Gastroesophageal sphincter (tissue), 4 donors: ENCODE results near the gene RAD51B. TPM values are rescaled to one million over a fixed set of nuclear protein-coding genes. Genes with fewer than 3 reads are reported as not detected.

Experiments
- ATAC-seq: fragments of 150-250 bp; one replicate; pipeline ENCODE4 v1.9.1; 2016; ENCODE audit warnings: mild to moderate bottlenecking, moderate library complexity
- H3K27ac ChIP-seq, 4 donors: fragments of 200-600 bp; sonication (generic) in 3 of 4; 1 replicate in 3 of 4; 2 replicates in 1 of 4; pipeline ENCODE4 v1.5.1; 2016 to 2019
- H3K27me3 ChIP-seq: fragments of 200-600 bp; sonication (generic); one replicate; pipeline ENCODE4 v1.5.1; 2019
- H3K36me3 ChIP-seq, 2 donors: fragments of 200-600 bp; sonication (generic); one replicate each; pipeline ENCODE4 v1.5.1; 2019; ENCODE audit warnings: control low read depth in 1 of 2
- H3K4me1 ChIP-seq, 3 donors: fragments of 200-600 bp; sonication (generic); 1 replicate in 2 of 3; 2 replicates in 1 of 3; pipeline ENCODE4 v1.5.1; 2016 to 2019; ENCODE audit warnings: control low read depth in 2 of 3
- H3K4me3 ChIP-seq, 2 donors: fragments of 200-600 bp; sonication (generic); one replicate each; pipeline ENCODE4 v1.5.1; 2019; ENCODE audit warnings: mild to moderate bottlenecking in 1 of 2, moderate library complexity in 1 of 2
- H3K9me3 ChIP-seq, 3 donors: fragments of 200-600 bp; sonication (generic); one replicate each; pipeline ENCODE4 v1.5.1; 2017 to 2019; ENCODE audit warnings: control low read depth in 2 of 3
- EP300 ChIP-seq: sonication (generic); formaldehyde crosslinking; IDR thresholded peaks from one replicate; pipeline ENCODE4 v1.6.1; 2017; ENCODE audit warnings: antibody characterized with exemption, mild to moderate bottlenecking
- POLR2A ChIP-seq, 2 donors: fragments of 450-650 bp; IDR thresholded peaks; one replicate each; pipeline ENCODE4 v1.6.1; 2017; ENCODE audit warnings: antibody characterized with exemption in 2 of 2, mild to moderate bottlenecking in 2 of 2, moderate library complexity in 1 of 2
- POLR2AphosphoS5 ChIP-seq: sonication (generic); formaldehyde crosslinking; IDR thresholded peaks from one replicate; pipeline ENCODE4 v1.6.1; 2017; ENCODE audit warnings: antibody characterized with exemption
- WGBS, 2 donors: methylation state at CpG; one replicate each; pipeline ENCODE4 v1.1.5; 2018; ENCODE audit warnings: low coverage in 1 of 2; 5-methylcytosine and 5-hydroxymethylcytosine counted together
- total RNA-seq, 4 donors: library from RNA; depleted of rRNA; stranded (reverse); fragments of >200 nt; gene quantifications; one replicate each; pipeline ENCODE4 v1.1.0, GENCODE V29; 2016
- TF ChIP-seq, protein P1 (sequence below), 4 experiments: fragments of 200-600 bp in 2 of 4; fragments of 450-650 bp in 2 of 4; sonication (generic) in 1 of 4; IDR thresholded peaks; one replicate each; pipeline ENCODE4 v1.5.1; 2017 to 2019; ENCODE audit warnings: antibody characterized with exemption in 4 of 4, mild to moderate bottlenecking in 2 of 4, moderate library complexity in 2 of 4

The RAD51B gene
- total RNA-seq, 4 donors from 2014 or later = 5.1 to 7.0 (median 6.0) TPM

DNA sequence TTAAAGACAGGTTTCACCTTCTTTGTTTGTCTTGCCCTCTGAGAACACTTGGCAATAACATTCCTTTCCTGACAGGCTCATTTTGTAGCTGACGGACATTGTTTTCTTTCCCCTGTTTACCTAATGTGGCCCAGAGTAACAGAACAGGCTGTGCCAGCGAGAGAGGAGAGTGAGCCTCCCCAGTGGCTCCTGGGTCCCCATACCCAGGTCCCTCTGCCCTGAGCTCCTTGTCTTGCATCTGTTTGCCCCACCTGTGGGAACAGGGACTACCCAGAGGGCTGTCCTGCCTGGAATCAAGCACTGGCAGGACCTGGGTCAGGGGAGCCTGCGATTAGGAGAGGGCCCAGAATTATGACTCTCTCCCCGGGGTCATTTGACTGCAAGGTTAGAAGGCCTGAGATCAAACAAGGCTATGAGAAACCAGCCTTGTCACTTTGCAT, 750.4 kb downstream of the RAD51B start:
- Histone ChIP-seq H3K27ac (peak overlapping the region in 3 of 4 donors; percentile 13 to 60 (median 53)), H3K4me1 (peaks cover 0 to 43% (median 32%) of the 10 kb centered on the region in 3 donors), H3K36me3 (no peaks in the 10 kb centered on the region), H3K9me3 (no peaks in the 10 kb centered on the region), H3K27me3 (no peaks in the 10 kb centered on the region), H3K4me3 (no peak overlapping the region)
- ATAC-seq = no peak
- TF ChIP-seq POLR2AphosphoS5 = no peak
- TF ChIP-seq, protein P1, sequence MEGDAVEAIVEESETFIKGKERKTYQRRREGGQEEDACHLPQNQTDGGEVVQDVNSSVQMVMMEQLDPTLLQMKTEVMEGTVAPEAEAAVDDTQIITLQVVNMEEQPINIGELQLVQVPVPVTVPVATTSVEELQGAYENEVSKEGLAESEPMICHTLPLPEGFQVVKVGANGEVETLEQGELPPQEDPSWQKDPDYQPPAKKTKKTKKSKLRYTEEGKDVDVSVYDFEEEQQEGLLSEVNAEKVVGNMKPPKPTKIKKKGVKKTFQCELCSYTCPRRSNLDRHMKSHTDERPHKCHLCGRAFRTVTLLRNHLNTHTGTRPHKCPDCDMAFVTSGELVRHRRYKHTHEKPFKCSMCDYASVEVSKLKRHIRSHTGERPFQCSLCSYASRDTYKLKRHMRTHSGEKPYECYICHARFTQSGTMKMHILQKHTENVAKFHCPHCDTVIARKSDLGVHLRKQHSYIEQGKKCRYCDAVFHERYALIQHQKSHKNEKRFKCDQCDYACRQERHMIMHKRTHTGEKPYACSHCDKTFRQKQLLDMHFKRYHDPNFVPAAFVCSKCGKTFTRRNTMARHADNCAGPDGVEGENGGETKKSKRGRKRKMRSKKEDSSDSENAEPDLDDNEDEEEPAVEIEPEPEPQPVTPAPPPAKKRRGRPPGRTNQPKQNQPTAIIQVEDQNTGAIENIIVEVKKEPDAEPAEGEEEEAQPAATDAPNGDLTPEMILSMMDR (IDR thresholded peaks at IDR 0.05) = no peak
- TF ChIP-seq EP300 = no peak
- no peak for TF ChIP-seq POLR2A (IDR thresholded peaks at IDR 0.05)
- 100% methylated on average over 1 of the region's 4 CpGs; no CpG with 5 or more reads in 1 of the 2 donors for WGBS, 2 donors

DNA sequence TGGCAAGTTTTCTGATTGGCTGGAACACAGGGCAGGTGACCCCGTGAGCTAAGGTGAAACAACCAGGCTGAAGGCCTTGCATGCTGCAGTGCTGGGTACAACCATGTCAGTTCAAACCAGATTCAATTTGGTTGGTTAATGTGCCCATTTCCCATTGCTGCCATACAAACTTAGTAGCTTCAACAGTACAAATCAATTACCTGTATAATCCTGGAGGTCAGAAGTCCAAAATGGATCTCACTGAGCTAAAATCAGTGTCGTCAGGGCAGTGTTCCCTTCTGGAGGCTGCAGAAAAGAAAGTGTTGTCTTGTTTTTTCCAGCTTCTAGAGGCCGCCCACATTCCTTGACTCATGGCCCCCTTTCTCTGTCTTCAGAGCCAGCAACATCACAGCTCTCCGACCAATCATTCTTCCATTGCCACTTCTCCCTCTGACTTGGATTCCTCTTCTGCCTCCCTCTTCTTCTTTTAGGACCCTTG, 751.6 kb downstream of the RAD51B start:
- TF ChIP-seq, protein P1 (IDR thresholded peaks at IDR 0.05) = no peak
- TF ChIP-seq EP300 = no peak
- no peak for TF ChIP-seq POLR2A (IDR thresholded peaks at IDR 0.05)
- TF ChIP-seq POLR2AphosphoS5 = no peak
- WGBS, 2 donors = 100% methylated on average over 1 to 3 of the region's 4 CpGs
- Histone ChIP-seq H3K36me3 (no peaks in the 10 kb centered on the region), H3K27me3 (no peaks in the 10 kb centered on the region), H3K27ac (no peak overlapping the region), H3K4me3 (no peak overlapping the region), H3K4me1 (peaks cover 0 to 38% (median 33%) of the 10 kb centered on the region in 3 donors), H3K9me3 (no peaks in the 10 kb centered on the region)
- ATAC-seq = no peak

DNA sequence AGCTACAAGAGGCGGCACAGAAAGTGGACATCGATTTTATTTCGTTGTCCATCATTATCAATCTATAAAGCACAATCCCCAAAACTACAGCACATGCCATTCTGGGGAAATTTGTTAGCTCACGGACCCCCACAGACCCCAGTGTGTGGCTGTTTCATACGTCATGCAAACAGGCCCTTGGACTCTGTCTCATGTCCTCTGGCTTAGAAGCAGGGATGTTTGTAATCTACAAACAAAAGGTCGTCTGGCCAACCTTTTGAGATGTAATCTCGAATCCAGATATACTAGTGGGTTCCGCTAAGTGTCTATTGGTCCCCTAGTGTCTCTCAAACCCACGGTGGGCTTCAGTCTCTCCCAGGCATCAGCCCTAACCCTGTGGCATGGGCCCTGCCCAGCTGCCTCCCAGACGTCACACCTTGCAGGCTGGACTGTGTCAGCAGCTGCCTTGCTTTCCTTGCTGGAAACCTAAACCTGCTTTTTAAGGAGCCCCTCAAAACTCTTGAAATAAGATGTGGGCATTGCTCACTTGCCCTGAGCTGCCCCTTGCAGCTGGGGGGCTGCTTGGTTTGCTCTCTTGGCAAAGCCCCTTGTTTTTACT, 752.4 kb downstream of the RAD51B start:
- H3K36me3 ChIP-seq = no peaks in the 10 kb centered on the region
- no peak for ATAC-seq
- no peaks in the 10 kb centered on the region for H3K9me3 ChIP-seq
- H3K27ac ChIP-seq = no peak overlapping the region
- WGBS, 2 donors = 87 to 98% methylated on average over 6 to 8 of the region's 10 CpGs
- H3K4me1 ChIP-seq = peaks cover 0 to 46% (median 33%) of the 10 kb centered on the region in 3 donors
- H3K4me3 ChIP-seq = no peak overlapping the region
- H3K27me3 ChIP-seq = no peaks in the 10 kb centered on the region
- TF ChIP-seq EP300 = no peak
- TF ChIP-seq POLR2A (IDR thresholded peaks at IDR 0.05) = no peak
- TF ChIP-seq POLR2AphosphoS5 = no peak
- TF ChIP-seq, protein P1 (IDR thresholded peaks at IDR 0.05) = no peak

DNA sequence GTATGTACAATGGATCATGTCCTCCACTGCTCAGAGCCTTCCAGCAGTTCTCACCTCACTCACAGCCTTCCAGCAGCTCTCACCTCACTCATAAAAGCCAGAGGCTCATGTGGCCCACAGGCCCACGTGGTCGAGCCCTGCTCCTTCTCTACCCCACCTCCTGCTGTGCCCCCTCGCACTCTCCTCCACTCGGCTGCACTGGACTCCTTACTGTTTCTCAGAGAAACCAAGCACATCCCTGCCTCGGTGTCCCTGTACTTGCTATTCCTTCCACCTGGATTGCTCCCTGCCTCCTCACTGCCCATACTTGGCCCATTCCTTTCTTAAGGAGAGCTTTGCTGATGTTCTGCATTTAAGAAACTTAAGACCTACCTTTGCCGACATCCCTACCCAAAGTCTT, 753.5 kb downstream of the RAD51B start:
- 85 to 97% methylated on average over 6 of the region's 6 CpGs for WGBS, 2 donors
- H3K36me3 ChIP-seq = no peaks in the 10 kb centered on the region
- no peak overlapping the region for H3K27ac ChIP-seq
- TF ChIP-seq, protein P1 (IDR thresholded peaks at IDR 0.05) = no peak
- no peak for TF ChIP-seq EP300
- TF ChIP-seq POLR2A (IDR thresholded peaks at IDR 0.05) = no peak
- no peak for TF ChIP-seq POLR2AphosphoS5
- no peaks in the 10 kb centered on the region for H3K9me3 ChIP-seq
- no peaks in the 10 kb centered on the region for H3K27me3 ChIP-seq
- no peak overlapping the region for H3K4me3 ChIP-seq
- H3K4me1 ChIP-seq = peaks cover 0 to 54% (median 38%) of the 10 kb centered on the region in 3 donors
- no peak for ATAC-seq

DNA sequence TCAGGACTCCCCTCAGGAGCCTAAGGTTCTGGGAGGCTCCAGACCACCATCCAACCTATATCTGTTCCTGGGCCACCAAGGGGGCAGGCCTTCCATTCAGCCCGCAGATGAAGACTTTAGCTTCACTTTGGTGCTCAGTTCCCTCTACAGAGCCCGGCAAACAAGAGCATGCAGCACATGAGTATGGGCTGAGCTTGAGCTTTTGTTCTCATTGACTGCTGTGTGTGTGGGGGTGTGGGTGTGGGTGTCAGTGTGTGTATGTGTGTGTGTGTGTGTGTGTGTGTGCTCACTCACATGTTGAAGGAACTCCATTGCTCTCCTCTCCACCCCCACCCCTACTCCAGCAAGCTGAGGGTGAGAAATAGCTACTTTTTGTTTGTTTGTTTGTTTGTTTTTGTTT, 754.1 kb downstream of the RAD51B start:
- Histone ChIP-seq H3K27ac (no peak overlapping the region), H3K4me1 (peaks cover 0 to 56% (median 33%) of the 10 kb centered on the region in 3 donors)
- ATAC-seq = no peak

More for the DNA sequence above, 754.1 kb downstream of the RAD51B start:
- H3K9me3 ChIP-seq = no peaks in the 10 kb centered on the region
- no peak overlapping the region for H3K4me3 ChIP-seq
- TF ChIP-seq, protein P1 (IDR thresholded peaks at IDR 0.05) = no peak
- TF ChIP-seq EP300 (no peak), POLR2AphosphoS5 (no peak), POLR2A (IDR thresholded peaks at IDR 0.05) (no peak)
- WGBS, 2 donors = no CpG with 5 or more reads among the region's 2 CpGs
- H3K27me3 ChIP-seq = no peaks in the 10 kb centered on the region
- no peaks in the 10 kb centered on the region for H3K36me3 ChIP-seq
